ENCODE measurements around the gene ANO2.

Gene ANO2

GRCh38 chr12:5945071-5946008, at the start of gene ANO2:
Gene ANO2 (minus strand): TSS chr12:5945259. CDS start chr12:5945217, 42 bp downstream.
- no peak for DNase-seq

- DNase-seq, result no peak
These were observed 44.6 kb upstream of the ANO2 start for GRCh38 chr12:5989621-5990020.

- peak; percentile 70 for DNase-seq
These were observed 43.6 kb upstream of the ANO2 start for GRCh38 chr12:5988659-5989116.

GRCh38 chr12:5988088-5988487, 43.0 kb upstream of the ANO2 start:
- DNase-seq, result no peak

- DNase-seq, result no peak
These were observed 42.5 kb upstream of the ANO2 start for GRCh38 chr12:5987573-5987972.

- no peak for DNase-seq
These were observed 40.4 kb upstream of the ANO2 start for GRCh38 chr12:5985471-5985870.

- no peak for DNase-seq
These were observed 39.8 kb upstream of the ANO2 start for GRCh38 chr12:5984873-5985272.

- no peak for DNase-seq
These were observed 37.0 kb upstream of the ANO2 start for GRCh38 chr12:5982106-5982505.

- no peak for DNase-seq
These were observed 32.5 kb upstream of the ANO2 start for GRCh38 chr12:5977556-5977955.

GRCh38 chr12:5976711-5977110, 31.7 kb upstream of the ANO2 start:
- no peak for DNase-seq

- DNase-seq, result no peak
These were observed 31.1 kb upstream of the ANO2 start for GRCh38 chr12:5976196-5976595.

GRCh38 chr12:5973461-5974115, 28.5 kb upstream of the ANO2 start:
- no peak for DNase-seq

GRCh38 chr12:5972387-5972786, 27.3 kb upstream of the ANO2 start:
- DNase-seq, result no peak

- DNase-seq, result no peak
These were observed 26.3 kb upstream of the ANO2 start for GRCh38 chr12:5971194-5971850.

- no peak for DNase-seq
These were observed 25.1 kb upstream of the ANO2 start for GRCh38 chr12:5969974-5970690.

- DNase-seq, result no peak
These were observed 24.3 kb upstream of the ANO2 start for GRCh38 chr12:5969156-5969973.

GRCh38 chr12:5967645-5968415, 22.8 kb upstream of the ANO2 start:
- no peak for DNase-seq

- DNase-seq, result no peak
These were observed 21.5 kb upstream of the ANO2 start for GRCh38 chr12:5966486-5967095.

GRCh38 chr12:5965950-5966383, 20.9 kb upstream of the ANO2 start:
- DNase-seq, result peak; percentile 6

Measured in NCI-H774 (cell line).